ENCODE measurements around the gene MRPS12. TPM values are rescaled to one million over a fixed set of nuclear protein-coding genes. Genes with fewer than 3 reads are reported as not detected.

Gene MRPS12
- total and polyA plus RNA-seq, 11 donors: 45.7 to 115 (median 54.4) TPM

DNA sequence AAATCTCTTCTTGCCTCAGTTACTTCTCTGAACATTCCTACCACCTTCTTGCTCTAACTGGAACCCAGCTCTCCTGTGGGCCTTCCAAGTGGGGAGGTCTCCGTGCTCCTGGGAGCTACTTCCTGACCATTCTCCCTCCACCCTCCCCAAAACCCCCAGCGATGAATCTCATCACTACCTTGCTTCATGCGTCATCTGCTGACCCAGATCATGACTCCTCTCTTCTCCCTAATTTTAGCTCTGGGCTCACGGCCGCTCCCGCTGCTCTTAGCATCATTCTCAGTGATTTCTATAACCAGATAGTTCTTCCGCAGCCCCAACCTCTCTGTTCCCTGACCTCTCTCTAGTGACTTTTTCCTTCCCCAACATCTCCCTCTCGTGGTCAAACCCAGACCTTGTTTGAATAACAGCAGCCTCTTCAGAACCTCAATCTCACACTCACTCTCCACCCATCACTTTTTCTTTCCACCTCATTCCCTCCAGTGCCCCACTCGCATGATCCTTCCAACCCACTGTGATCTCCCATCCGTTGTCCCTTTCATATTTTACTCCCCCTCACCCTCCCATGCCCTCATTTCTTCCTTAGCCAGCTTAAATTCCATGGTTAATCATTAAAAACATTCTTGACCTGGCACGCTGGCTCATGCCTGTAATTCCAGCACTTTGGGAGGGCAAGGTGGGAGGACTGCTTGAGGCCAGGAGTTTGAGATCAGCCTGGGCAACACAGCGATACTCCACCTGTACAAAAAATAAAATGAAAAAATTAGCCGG, 21.8 kb downstream of the MRPS12 start:
- WGBS, 4 donors: 67 to 72% (median 69%) methylated on average over 13 of the region's 13 CpGs
- intact Hi-C loops (cut with DNase I): loop anchor here in 3 of 10 donors (5.0 to 10.0 kb wide), 3 partner anchors 372 to 538 kb away; partner anchors contain the start of gene LRFN1 (in 1 of the 3)
- Histone ChIP-seq H3K4me3 (no peak overlapping the region), H3K9me3 (no peaks in the 10 kb centered on the region), H3K27ac (no peak overlapping the region), H3K4me1 (peaks cover 3 to 12% (median 8%) of the 10 kb centered on the region in 12 donors), H3K27me3 (peaks cover 0 to 11% (median 0%) of the 10 kb centered on the region in 9 donors), H3K36me3 (no peaks in the 10 kb centered on the region)
- TF ChIP-seq, protein P1, sequence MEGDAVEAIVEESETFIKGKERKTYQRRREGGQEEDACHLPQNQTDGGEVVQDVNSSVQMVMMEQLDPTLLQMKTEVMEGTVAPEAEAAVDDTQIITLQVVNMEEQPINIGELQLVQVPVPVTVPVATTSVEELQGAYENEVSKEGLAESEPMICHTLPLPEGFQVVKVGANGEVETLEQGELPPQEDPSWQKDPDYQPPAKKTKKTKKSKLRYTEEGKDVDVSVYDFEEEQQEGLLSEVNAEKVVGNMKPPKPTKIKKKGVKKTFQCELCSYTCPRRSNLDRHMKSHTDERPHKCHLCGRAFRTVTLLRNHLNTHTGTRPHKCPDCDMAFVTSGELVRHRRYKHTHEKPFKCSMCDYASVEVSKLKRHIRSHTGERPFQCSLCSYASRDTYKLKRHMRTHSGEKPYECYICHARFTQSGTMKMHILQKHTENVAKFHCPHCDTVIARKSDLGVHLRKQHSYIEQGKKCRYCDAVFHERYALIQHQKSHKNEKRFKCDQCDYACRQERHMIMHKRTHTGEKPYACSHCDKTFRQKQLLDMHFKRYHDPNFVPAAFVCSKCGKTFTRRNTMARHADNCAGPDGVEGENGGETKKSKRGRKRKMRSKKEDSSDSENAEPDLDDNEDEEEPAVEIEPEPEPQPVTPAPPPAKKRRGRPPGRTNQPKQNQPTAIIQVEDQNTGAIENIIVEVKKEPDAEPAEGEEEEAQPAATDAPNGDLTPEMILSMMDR (IDR thresholded peaks at IDR 0.05): peak in 10 of 12 donors; percentile 17 to 47 (median 33)
- no peak for TF ChIP-seq POLR2A (IDR thresholded peaks at IDR 0.05)
- no peak for ATAC-seq
- no peak for DNase-seq

DNA sequence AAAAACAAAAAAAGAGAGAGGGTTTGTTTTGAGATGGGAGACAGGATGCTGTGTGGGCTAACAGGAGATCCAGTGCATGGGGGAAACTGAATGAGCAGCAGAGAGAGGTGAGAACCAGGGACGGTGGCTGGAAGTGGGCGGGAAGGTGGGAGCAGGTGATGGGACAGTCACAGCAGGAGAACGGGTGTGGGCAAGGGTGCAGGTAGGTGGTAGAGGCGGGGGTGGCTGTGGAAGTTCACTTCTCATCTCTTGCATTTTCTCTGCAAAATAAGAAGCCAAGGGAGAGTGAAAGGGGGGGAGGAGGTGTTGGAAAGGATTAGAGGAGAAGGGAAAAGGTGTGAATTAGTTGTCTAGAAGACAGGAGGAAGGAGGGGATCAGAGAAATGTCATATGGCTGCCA, 22.9 kb downstream of the MRPS12 start:
- WGBS, 4 donors: 66 to 77% (median 69%) methylated on average over 4 of the region's 4 CpGs

GRCh38 chr19:38956264-38956663, 25.5 kb downstream of the MRPS12 start:
- H3K27me3 ChIP-seq: no peaks in the 10 kb centered on the region
- H3K36me3 ChIP-seq: no peaks in the 10 kb centered on the region
- 90 to 97% (median 92%) methylated on average over 2 of the region's 2 CpGs for WGBS, 4 donors
- H3K4me3 ChIP-seq: no peak overlapping the region
- TF ChIP-seq, protein P1 (IDR thresholded peaks at IDR 0.05): no peak
- TF ChIP-seq POLR2A (IDR thresholded peaks at IDR 0.05): no peak
- no peak overlapping the region for H3K27ac ChIP-seq
- H3K4me1 ChIP-seq: no peaks in the 10 kb centered on the region
- no peaks in the 10 kb centered on the region for H3K9me3 ChIP-seq
- ATAC-seq (no peak), DNase-seq (no peak)
- intact Hi-C loops (cut with DNase I): loop anchor here in 2 of 10 donors (10.0 kb wide), 2 partner anchors 369 to 541 kb away; partner anchors contain the start of gene LRFN1 (in 1 of the 2)

More for the DNA sequence above, 22.9 kb downstream of the MRPS12 start:
- Histone ChIP-seq H3K4me3 (no peak overlapping the region), H3K9me3 (no peaks in the 10 kb centered on the region), H3K4me1 (peaks cover 3 to 12% (median 8%) of the 10 kb centered on the region in 12 donors), H3K27ac (no peak overlapping the region), H3K36me3 (no peaks in the 10 kb centered on the region), H3K27me3 (peaks cover 0 to 11% (median 0%) of the 10 kb centered on the region in 9 donors)
- DNase-seq (no peak), ATAC-seq (no peak)
- intact Hi-C loops (cut with DNase I): loop anchor here in 3 of 10 donors (5.0 to 10.0 kb wide), 3 partner anchors 371 to 539 kb away; partner anchors contain the start of gene LRFN1 (in 1 of the 3)
- TF ChIP-seq, protein P1 (IDR thresholded peaks at IDR 0.05): no peak
- no peak for TF ChIP-seq POLR2A (IDR thresholded peaks at IDR 0.05)

GRCh38 chr19:38958301-38958700, 27.6 kb downstream of the MRPS12 start:
- H3K4me1 ChIP-seq: peaks cover 0 to 9% (median 0%) of the 10 kb centered on the region in 12 donors
- DNase-seq (no peak), ATAC-seq (no peak)
- 88 to 99% (median 93%) methylated on average over 2 of the region's 2 CpGs for WGBS, 4 donors
- H3K27me3 ChIP-seq: no peaks in the 10 kb centered on the region
- H3K27ac ChIP-seq: no peak overlapping the region
- H3K36me3 ChIP-seq: no peaks in the 10 kb centered on the region
- H3K9me3 ChIP-seq: no peaks in the 10 kb centered on the region
- TF ChIP-seq, protein P1 (IDR thresholded peaks at IDR 0.05): no peak
- TF ChIP-seq POLR2A (IDR thresholded peaks at IDR 0.05): no peak
- intact Hi-C loops (cut with DNase I): loop anchor here in 2 of 10 donors (10.0 kb wide), 2 partner anchors 366 to 544 kb away; partner anchors contain the start of gene LRFN1 (in 1 of the 2)
- H3K4me3 ChIP-seq: no peak overlapping the region
